ENCODE data around the gene TLR9.
A peak's percentile ranks its signal among the peaks of the same experiment; 100 is the strongest.

TLR9 gene

DNA sequence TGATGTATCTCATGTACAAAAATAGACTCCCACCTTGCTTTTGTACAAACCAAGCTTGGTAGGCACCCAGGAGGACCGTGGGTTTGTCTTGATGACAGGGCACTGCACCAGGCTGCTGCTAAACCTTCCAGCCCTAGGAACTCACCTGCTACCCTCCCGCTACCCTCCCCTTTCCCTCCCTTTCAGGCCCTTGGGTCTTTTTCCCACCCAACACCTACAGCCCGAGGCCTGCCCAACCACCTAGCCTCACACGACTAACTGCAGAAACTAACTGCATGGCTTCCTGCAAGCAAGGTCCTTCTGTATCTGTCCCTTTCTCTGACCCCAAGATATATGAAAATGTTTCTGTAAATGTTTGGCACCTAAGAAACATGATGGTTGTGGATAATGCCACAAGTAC is 31.2 kb upstream of the TLR9 start:
- Histone ChIP-seq H3K36me3 (ENCODE audit: insufficient read depth, low read length) (peaks cover 75% of the 10 kb centered on the region), H3K4me2 (ENCODE audit: low read length) (no peak overlapping the region), H3K9ac (ENCODE audit: low read depth, low read length) (no peak overlapping the region), H3K4me3 (ENCODE audit: low read length) (no peak overlapping the region), H3K9me3 (replicated peaks; ENCODE audit: low read length) (no peaks in the 10 kb centered on the region), H3K4me1 (ENCODE audit: control insufficient read depth, insufficient read depth, low read length) (peaks cover 13% of the 10 kb centered on the region), H3K27me3 (ENCODE audit: control insufficient read depth, insufficient read depth, low read length) (no peaks in the 10 kb centered on the region)

DNA sequence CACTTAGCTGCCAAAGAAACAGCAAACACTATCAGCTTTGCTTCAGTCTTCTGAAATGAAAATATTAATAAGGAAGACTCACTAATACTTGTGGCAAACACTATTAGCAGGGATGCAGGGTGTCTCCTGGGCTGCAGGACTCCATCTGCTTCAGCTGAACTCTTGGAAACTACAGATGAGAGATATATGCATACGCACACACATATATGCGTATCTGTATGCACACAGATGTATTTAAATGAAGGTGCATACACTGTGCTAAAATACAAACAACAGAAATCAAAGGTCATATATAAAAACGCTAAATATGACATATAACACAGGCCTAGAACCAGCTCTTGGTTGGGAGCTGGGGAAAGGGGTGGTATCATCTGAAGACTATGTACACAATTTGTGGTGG is 30.7 kb upstream of the TLR9 start:
- no peaks in the 10 kb centered on the region for H3K27me3 ChIP-seq (ENCODE audit: control insufficient read depth, insufficient read depth, low read length)
- no peak overlapping the region for H3K4me2 ChIP-seq (ENCODE audit: low read length)
- H3K4me1 ChIP-seq (ENCODE audit: control insufficient read depth, insufficient read depth, low read length), result peaks cover 13% of the 10 kb centered on the region
- peaks cover 73% of the 10 kb centered on the region for H3K36me3 ChIP-seq (ENCODE audit: insufficient read depth, low read length)
- H3K4me3 ChIP-seq (ENCODE audit: low read length), result no peak overlapping the region
- H3K9me3 ChIP-seq (replicated peaks; ENCODE audit: low read length), result no peaks in the 10 kb centered on the region
- H3K9ac ChIP-seq (ENCODE audit: low read depth, low read length), result no peak overlapping the region

GRCh38 chr3:52254608-52255007 is 29.2 kb upstream of the TLR9 start:
- no peak overlapping the region for H3K4me3 ChIP-seq (ENCODE audit: low read length)

DNA sequence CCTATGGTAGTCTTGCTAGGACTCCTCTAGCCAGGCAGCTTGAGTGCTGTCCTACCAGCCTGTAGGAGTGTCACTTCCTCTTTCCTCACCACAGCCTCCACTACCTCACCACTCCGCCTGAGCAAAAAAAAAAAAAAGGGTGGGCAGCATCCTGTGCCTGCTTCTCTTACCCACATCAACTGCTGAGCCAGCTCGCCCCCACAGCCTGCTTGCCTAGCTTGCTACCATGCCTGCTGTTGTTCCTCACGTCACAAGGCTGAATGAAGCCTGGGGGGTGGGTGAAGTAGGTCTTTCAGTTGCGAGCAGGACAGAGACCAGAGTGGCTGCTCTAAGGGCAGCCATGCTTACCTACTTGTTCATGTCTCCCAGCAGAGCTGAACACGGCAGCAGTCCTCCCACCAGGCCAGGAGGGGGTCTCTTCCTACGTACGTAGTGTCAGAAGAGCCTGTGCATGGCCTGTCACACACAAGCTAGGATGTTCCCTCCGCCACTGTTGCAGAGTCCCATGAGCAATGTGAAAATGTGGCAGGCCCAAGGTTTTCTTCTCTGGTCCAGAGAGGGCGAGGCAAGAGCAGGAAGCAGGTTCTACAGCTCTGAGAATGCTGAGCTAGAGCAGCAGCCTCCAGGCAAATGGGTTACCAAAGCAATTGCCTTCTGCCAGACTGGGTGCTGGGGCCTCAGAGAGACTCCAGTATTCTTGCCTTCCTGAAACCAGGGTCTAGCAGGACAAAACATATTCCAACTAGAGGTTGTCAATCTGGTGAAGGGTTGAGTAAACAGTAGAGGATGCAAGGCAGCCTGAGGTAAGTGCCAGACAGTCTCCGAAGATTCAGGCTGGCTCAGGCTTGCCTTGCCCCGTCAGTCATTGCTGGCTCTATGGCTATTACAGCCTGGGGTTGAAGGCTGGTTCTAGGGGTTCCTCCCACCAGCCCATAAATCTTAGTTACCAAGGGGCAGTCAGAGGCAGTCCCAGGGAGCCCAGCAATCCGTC is 28.2 kb upstream of the TLR9 start:
- Histone ChIP-seq H3K4me2 (ENCODE audit: low read length) (no peak overlapping the region), H3K4me1 (ENCODE audit: control insufficient read depth, insufficient read depth, low read length) (peaks cover 13% of the 10 kb centered on the region), H3K36me3 (ENCODE audit: insufficient read depth, low read length) (peaks cover 72% of the 10 kb centered on the region), H3K27me3 (ENCODE audit: control insufficient read depth, insufficient read depth, low read length) (no peaks in the 10 kb centered on the region), H3K9me3 (replicated peaks; ENCODE audit: low read length) (no peaks in the 10 kb centered on the region), H3K9ac (ENCODE audit: low read depth, low read length) (no peak overlapping the region), H3K4me3 (ENCODE audit: low read length) (no peak overlapping the region)

More at GRCh38 chr3:52254608-52255007, 29.2 kb upstream of the TLR9 start:
- Histone ChIP-seq H3K4me1 (ENCODE audit: control insufficient read depth, insufficient read depth, low read length) (peaks cover 13% of the 10 kb centered on the region), H3K9me3 (replicated peaks; ENCODE audit: low read length) (no peaks in the 10 kb centered on the region), H3K4me2 (ENCODE audit: low read length) (no peak overlapping the region), H3K36me3 (ENCODE audit: insufficient read depth, low read length) (peaks cover 72% of the 10 kb centered on the region), H3K27me3 (ENCODE audit: control insufficient read depth, insufficient read depth, low read length) (no peaks in the 10 kb centered on the region), H3K9ac (ENCODE audit: low read depth, low read length) (no peak overlapping the region)

DNA sequence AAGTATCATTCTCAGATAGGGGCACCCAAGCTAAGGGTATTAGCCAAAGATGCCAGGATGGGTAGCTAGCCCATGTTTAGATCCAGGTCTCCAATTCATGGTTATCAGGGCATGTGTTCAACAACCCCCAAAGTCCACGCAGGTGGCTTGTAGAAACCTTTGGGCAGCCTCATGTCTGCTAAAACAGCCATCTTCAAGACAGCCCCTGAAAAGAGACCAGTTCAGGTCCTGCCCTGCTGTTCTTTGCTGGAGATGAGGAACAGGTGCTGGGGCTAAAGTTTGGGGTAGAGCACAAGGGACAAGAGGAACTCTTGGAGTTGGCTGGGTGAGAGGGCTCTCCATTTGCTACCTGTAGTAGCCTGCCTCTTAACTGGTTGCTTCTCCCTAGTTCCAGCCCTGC is 24.7 kb upstream of the TLR9 start:
- H3K9ac ChIP-seq (ENCODE audit: low read depth, low read length), result no peak overlapping the region
- no peak overlapping the region for H3K4me2 ChIP-seq (ENCODE audit: low read length)
- H3K27me3 ChIP-seq (ENCODE audit: control insufficient read depth, insufficient read depth, low read length), result no peaks in the 10 kb centered on the region
- H3K4me3 ChIP-seq (ENCODE audit: low read length), result no peak overlapping the region
- peaks cover 37% of the 10 kb centered on the region for H3K36me3 ChIP-seq (ENCODE audit: insufficient read depth, low read length)
- H3K9me3 ChIP-seq (replicated peaks; ENCODE audit: low read length), result no peaks in the 10 kb centered on the region
- H3K4me1 ChIP-seq (ENCODE audit: control insufficient read depth, insufficient read depth, low read length), result peaks cover 29% of the 10 kb centered on the region

DNA sequence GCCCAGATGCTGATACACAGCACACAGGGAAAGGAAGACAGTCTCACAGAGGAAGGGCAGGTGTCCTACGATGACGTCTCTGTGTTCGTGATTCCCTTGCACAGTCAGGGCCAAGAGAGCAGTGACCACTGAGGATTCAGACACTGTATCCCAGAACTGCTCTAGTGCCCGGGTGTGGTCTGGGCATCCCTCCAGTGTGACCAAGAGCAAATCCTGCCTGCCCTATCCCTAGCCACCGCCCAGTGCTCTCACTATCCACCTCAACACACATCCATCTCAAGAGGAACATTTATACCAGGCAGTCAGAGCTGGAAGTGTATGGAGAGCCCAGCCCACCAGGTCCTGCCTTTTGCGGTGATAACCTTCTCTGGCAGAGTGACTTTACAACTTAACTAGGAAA is 24.2 kb upstream of the TLR9 start:
- no peaks in the 10 kb centered on the region for H3K9me3 ChIP-seq (replicated peaks; ENCODE audit: low read length)
- H3K4me1 ChIP-seq (ENCODE audit: control insufficient read depth, insufficient read depth, low read length), result peaks cover 34% of the 10 kb centered on the region
- H3K27me3 ChIP-seq (ENCODE audit: control insufficient read depth, insufficient read depth, low read length), result no peaks in the 10 kb centered on the region
- no peak overlapping the region for H3K9ac ChIP-seq (ENCODE audit: low read depth, low read length)
- peaks cover 37% of the 10 kb centered on the region for H3K36me3 ChIP-seq (ENCODE audit: insufficient read depth, low read length)
- H3K4me3 ChIP-seq (ENCODE audit: low read length), result no peak overlapping the region
- H3K4me2 ChIP-seq (ENCODE audit: low read length), result no peak overlapping the region

DNA sequence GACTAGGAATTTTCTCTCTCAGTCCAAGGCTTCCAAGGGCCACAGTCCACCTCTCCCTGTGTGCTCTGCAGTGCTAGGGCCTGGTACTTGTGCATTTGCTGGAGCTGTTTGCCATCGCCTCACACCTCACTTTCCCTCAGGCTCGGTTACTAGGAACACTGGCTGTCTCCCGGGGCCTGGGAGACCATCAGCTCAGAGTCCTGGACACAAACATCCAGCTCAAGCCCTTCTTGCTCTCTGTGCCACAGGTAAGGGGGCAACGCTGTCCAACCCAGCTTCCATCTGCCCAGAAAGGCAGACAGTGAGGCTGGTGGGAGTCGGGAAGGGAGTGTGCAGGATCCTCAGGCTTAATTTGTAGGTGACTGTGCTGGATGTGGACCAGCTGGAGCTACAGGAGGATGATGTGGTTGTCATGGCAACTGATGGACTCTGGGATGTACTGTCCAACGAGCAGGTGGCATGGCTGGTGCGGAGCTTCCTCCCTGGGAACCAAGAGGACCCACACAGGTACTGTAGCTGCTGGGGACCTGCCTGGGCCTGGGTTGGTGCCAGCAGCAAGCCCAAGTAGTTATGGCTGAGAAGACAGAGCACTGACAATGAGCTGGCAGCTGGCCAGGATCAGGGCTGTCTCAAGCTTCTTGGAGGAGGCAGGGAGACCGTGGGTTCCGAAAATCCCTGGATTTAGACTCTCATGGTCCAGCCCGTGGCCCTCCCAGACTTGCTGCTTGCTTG is 23.5 kb upstream of the TLR9 start:
- Histone ChIP-seq H3K9me3 (replicated peaks; ENCODE audit: low read length) (no peaks in the 10 kb centered on the region), H3K4me2 (ENCODE audit: low read length) (no peak overlapping the region), H3K4me1 (ENCODE audit: control insufficient read depth, insufficient read depth, low read length) (peaks cover 39% of the 10 kb centered on the region), H3K27me3 (ENCODE audit: control insufficient read depth, insufficient read depth, low read length) (no peaks in the 10 kb centered on the region), H3K4me3 (ENCODE audit: low read length) (no peak overlapping the region), H3K9ac (ENCODE audit: low read depth, low read length) (no peak overlapping the region), H3K36me3 (ENCODE audit: insufficient read depth, low read length) (peaks cover 34% of the 10 kb centered on the region)

GRCh38 chr3:52248165-52248541 is 22.7 kb upstream of the TLR9 start:
- H3K4me3 ChIP-seq (ENCODE audit: low read length), result no peak overlapping the region
- no peak overlapping the region for H3K9ac ChIP-seq (ENCODE audit: low read depth, low read length)
- H3K4me2 ChIP-seq (ENCODE audit: low read length), result no peak overlapping the region
- peaks cover 34% of the 10 kb centered on the region for H3K4me1 ChIP-seq (ENCODE audit: control insufficient read depth, insufficient read depth, low read length)
- peaks cover 26% of the 10 kb centered on the region for H3K36me3 ChIP-seq (ENCODE audit: insufficient read depth, low read length)
- no peaks in the 10 kb centered on the region for H3K9me3 ChIP-seq (replicated peaks; ENCODE audit: low read length)
- H3K27me3 ChIP-seq (ENCODE audit: control insufficient read depth, insufficient read depth, low read length), result no peaks in the 10 kb centered on the region

GRCh38 chr3:52247409-52248164 is 22.1 kb upstream of the TLR9 start:
- Histone ChIP-seq H3K27me3 (ENCODE audit: control insufficient read depth, insufficient read depth, low read length) (no peaks in the 10 kb centered on the region), H3K4me2 (ENCODE audit: low read length) (peak overlapping the region; percentile 97), H3K4me3 (ENCODE audit: low read length) (no peak overlapping the region), H3K4me1 (ENCODE audit: control insufficient read depth, insufficient read depth, low read length) (peaks cover 31% of the 10 kb centered on the region), H3K36me3 (ENCODE audit: insufficient read depth, low read length) (peaks cover 24% of the 10 kb centered on the region), H3K9ac (ENCODE audit: low read depth, low read length) (no peak overlapping the region), H3K9me3 (replicated peaks; ENCODE audit: low read length) (no peaks in the 10 kb centered on the region)

GRCh38 chr3:52246728-52247408 is 21.4 kb upstream of the TLR9 start:
- H3K9ac ChIP-seq (ENCODE audit: low read depth, low read length), result peak overlapping the region; percentile 86
- peak overlapping the region; percentile 80 for H3K4me3 ChIP-seq (ENCODE audit: low read length)
- H3K4me1 ChIP-seq (ENCODE audit: control insufficient read depth, insufficient read depth, low read length), result peaks cover 31% of the 10 kb centered on the region
- H3K9me3 ChIP-seq (replicated peaks; ENCODE audit: low read length), result no peaks in the 10 kb centered on the region
- H3K36me3 ChIP-seq (ENCODE audit: insufficient read depth, low read length), result peaks cover 24% of the 10 kb centered on the region
- peak overlapping the region; percentile 97 for H3K4me2 ChIP-seq (ENCODE audit: low read length)
- H3K27me3 ChIP-seq (ENCODE audit: control insufficient read depth, insufficient read depth, low read length), result no peaks in the 10 kb centered on the region

GRCh38 chr3:52246264-52246620 is 20.8 kb upstream of the TLR9 start:
- peak overlapping the region; percentile 86 for H3K9ac ChIP-seq (ENCODE audit: low read depth, low read length)
- H3K4me3 ChIP-seq (ENCODE audit: low read length), result peak overlapping the region; percentile 80
- no peaks in the 10 kb centered on the region for H3K27me3 ChIP-seq (ENCODE audit: control insufficient read depth, insufficient read depth, low read length)
- H3K36me3 ChIP-seq (ENCODE audit: insufficient read depth, low read length), result peaks cover 23% of the 10 kb centered on the region
- no peaks in the 10 kb centered on the region for H3K9me3 ChIP-seq (replicated peaks; ENCODE audit: low read length)
- peaks cover 31% of the 10 kb centered on the region for H3K4me1 ChIP-seq (ENCODE audit: control insufficient read depth, insufficient read depth, low read length)
- H3K4me2 ChIP-seq (ENCODE audit: low read length), result peak overlapping the region; percentile 97

Data from skeletal muscle satellite cell (primary cell).